NCI-H128 (cell line): Measurements from ENCODE around the gene ANP32E.
A peak's percentile ranks its signal among the peaks of the same experiment; 100 is the strongest.

Experiments
- DNase-seq: peaks from one replicate; lab custom pipeline; 2025; ENCODE audit not compliant: unreplicated experiment; lab: John Stamatoyannopoulos, UW

Gene ANP32E

GRCh38 chr1:150173141-150173585 lies 62.7 kb downstream of the ANP32E start:
- DNase-seq, result no peak

GRCh38 chr1:150171801-150172200 lies 64.1 kb downstream of the ANP32E start:
- DNase-seq, result no peak

GRCh38 chr1:150168960-150169601 lies 66.8 kb downstream of the ANP32E start:
- peak; percentile 26 for DNase-seq
